Lower lobe of right lung (tissue), 2 donors: ENCODE measurements around the gene ACRBP. TPM values are rescaled to one million over a fixed set of nuclear protein-coding genes. Genes with fewer than 3 reads are reported as not detected.
A peak's percentile ranks its signal among the peaks of the same experiment; 100 is the strongest.

Experiments
- ATAC-seq, 2 donors: fragments of 200-7000 bp; cut with Tn5 transposase; one replicate each; pipeline ENCODE4 v1.9.1; 2020 to 2022; ENCODE audit warnings: mild to moderate bottlenecking in 2 of 2, moderate library complexity in 2 of 2
- DNase-seq: peaks from one replicate; pipeline ENCODE4 v3.0.0-alpha.2; 2020
- H3K27ac ChIP-seq: fragments of 200-600 bp; one replicate; pipeline ENCODE4 v1.8.0; 2022
- H3K27me3 ChIP-seq: fragments of 200-600 bp; one replicate; pipeline ENCODE4 v1.8.0; 2022; ENCODE audit warnings: low read depth
- H3K36me3 ChIP-seq: fragments of 200-600 bp; one replicate; pipeline ENCODE4 v1.8.0; 2022; ENCODE audit warnings: mild to moderate bottlenecking
- H3K4me1 ChIP-seq: fragments of 200-600 bp; one replicate; pipeline ENCODE4 v1.8.0; 2022
- H3K4me3 ChIP-seq: fragments of 200-600 bp; one replicate; pipeline ENCODE4 v1.8.0; 2022; ENCODE audit warnings: mild to moderate bottlenecking
- H3K9me3 ChIP-seq: fragments of 200-600 bp; one replicate; pipeline ENCODE4 v1.8.0; 2022
- intact Hi-C: fragments of 100-400 bp; cut with DNase I; formaldehyde crosslinking; loops from one replicate; pipeline ENCODE4 v1.11.0; 2022
- total RNA-seq: library from RNA; stranded (reverse); fragmentation: NEBNext Ultra II Directional; extraction: Animal tissue kit (Norgen Biotek cat#: 25700); gene quantifications from one replicate; pipeline ENCODE4 v1.2.1, GENCODE V29; 2021
- TF ChIP-seq, protein P1 (sequence below): fragments of 200-600 bp; IDR thresholded peaks from one replicate; pipeline ENCODE4 v1.8.0; 2022; ENCODE audit warnings: antibody characterized with exemption, mild to moderate bottlenecking
- donor health status: DM: no; HTN: yes; CAD: no; lungs with severe emphysema.

Gene ACRBP
- total RNA-seq, 1 donor from 2014 or later, result 7.2 TPM

DNA sequence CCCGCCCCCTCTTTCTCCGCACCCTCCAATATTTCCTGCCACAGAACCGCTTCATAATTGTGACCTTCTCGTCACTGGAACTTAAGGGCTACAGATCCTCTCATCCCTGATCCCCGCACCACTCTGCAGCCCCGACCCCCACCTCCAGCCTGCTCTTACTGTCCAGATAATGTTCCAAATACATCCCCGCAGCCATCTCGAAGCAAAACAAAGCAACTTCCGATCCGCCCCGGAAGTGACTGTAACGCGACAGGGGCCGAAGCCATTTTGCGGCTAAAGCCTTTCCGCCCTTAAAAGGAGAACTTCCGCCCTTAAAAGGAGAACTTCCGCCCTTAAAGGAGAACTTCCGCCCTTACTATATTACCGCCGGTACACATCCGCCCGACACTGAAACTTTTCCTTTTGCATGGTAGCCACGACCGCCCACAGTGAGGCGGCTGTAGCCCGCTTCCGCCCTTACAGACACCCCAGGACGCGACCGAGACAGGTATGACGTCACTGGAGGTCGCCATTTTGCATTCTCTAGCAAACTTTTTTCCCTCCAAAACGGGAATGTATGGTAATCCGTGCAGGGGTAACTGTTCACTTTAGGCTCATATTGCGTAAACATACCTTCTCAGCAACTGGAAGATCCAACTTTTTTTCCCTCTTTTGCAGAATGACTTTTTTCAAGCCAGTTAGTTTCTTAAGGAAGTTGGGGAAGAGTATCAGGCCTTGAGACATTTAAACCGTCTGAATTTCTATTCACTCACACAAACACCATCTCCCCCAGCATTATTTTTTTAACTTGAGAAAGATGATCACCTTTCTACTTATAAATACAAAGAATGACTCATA, 15.9 kb upstream of the ACRBP start, which contains the start of gene ING4:
TSS of gene ING4 (minus strand) at position 214 of the 837 bp plus-strand sequence. CDS start at position 196, 18 bp downstream.
- Histone ChIP-seq H3K36me3 (peaks cover 39% of the 10 kb centered on the region), H3K27ac (peak within 1 kb of the TSS; percentile 74), H3K9me3 (no peaks in the 10 kb centered on the region), H3K4me3 (peak within 1 kb of the TSS; percentile 67), H3K27me3 (no peaks in the 10 kb centered on the region), H3K4me1 (peaks cover 12% of the 10 kb centered on the region)
- TF ChIP-seq, protein P1, sequence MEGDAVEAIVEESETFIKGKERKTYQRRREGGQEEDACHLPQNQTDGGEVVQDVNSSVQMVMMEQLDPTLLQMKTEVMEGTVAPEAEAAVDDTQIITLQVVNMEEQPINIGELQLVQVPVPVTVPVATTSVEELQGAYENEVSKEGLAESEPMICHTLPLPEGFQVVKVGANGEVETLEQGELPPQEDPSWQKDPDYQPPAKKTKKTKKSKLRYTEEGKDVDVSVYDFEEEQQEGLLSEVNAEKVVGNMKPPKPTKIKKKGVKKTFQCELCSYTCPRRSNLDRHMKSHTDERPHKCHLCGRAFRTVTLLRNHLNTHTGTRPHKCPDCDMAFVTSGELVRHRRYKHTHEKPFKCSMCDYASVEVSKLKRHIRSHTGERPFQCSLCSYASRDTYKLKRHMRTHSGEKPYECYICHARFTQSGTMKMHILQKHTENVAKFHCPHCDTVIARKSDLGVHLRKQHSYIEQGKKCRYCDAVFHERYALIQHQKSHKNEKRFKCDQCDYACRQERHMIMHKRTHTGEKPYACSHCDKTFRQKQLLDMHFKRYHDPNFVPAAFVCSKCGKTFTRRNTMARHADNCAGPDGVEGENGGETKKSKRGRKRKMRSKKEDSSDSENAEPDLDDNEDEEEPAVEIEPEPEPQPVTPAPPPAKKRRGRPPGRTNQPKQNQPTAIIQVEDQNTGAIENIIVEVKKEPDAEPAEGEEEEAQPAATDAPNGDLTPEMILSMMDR, result no peak
- intact Hi-C loops, result no loop called here
- DNase-seq (peak; percentile 98), ATAC-seq (peak; percentile 100)

DNA sequence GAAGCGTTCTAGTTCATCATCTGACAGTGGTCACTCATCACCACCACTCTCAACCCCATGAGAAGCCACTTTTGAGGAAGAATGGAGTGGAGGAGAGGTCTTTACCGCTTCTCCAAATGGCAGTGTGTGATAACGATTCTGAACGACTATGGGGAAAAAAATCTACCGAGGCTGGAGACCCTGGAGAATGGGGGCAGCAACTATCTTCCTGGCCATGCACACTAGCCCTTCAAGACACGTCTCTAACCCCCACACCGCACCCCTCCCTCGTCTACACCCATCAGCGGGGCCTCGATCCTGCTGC, 15.3 kb upstream of the ACRBP start:
- peak overlapping the region; percentile 67 for H3K4me3 ChIP-seq
- H3K4me1 ChIP-seq, result peaks cover 12% of the 10 kb centered on the region
- H3K27ac ChIP-seq, result peak overlapping the region; percentile 74
- peaks cover 37% of the 10 kb centered on the region for H3K36me3 ChIP-seq
- H3K27me3 ChIP-seq, result no peaks in the 10 kb centered on the region
- intact Hi-C loops, result no loop called here
- DNase-seq, result no peak
- H3K9me3 ChIP-seq, result no peaks in the 10 kb centered on the region
- TF ChIP-seq, protein P1, result no peak
- ATAC-seq, result peak; percentile 57 to 60

DNA sequence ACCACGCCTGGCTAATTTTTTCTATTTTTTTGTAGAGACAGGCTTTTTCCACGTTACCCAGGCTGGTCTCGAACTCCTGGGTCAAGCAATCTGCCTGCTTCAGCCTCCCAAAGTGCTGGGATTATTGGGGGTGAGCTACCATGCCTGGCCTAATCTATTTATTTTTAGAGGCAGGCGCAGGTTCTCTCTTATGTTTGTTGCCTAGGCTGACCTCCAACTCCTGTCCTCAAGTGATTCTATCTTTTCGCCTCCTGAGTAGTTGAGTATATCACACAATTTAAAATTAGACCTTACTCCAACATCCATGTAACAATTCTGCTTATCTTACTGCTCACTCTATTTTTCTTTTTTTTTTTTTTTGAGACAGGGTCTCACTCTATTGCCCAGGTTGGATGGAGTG, 6.8 kb upstream of the ACRBP start:
- intact Hi-C loops, result no loop called here
- Histone ChIP-seq H3K36me3 (peaks cover 95% of the 10 kb centered on the region), H3K4me1 (no peaks in the 10 kb centered on the region), H3K27ac (no peak overlapping the region), H3K9me3 (no peaks in the 10 kb centered on the region), H3K4me3 (no peak overlapping the region), H3K27me3 (no peaks in the 10 kb centered on the region)
- no peak for DNase-seq
- ATAC-seq, result no peak
- TF ChIP-seq, protein P1, result no peak

DNA sequence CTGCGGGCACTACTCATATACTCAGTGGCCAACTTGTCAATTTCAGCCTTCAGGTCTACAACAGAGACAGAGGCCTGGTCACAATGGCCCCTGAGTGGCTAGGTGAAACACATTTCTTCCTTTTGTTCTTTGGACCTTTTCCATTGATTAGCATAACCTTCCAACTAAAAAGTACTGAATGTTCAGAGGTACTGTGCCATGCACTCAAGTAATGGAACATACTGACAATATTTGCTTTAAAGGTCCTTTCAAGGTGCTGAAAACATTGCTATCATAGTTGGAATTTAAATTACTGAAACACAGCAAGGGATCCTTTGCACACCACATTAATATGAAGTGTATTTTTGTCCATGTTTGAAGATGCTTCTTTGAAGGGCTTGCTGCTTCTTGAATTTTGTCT, 6.1 kb upstream of the ACRBP start:
- DNase-seq (no peak), ATAC-seq (no peak)
- Histone ChIP-seq H3K4me3 (no peak overlapping the region), H3K4me1 (no peaks in the 10 kb centered on the region), H3K27me3 (no peaks in the 10 kb centered on the region), H3K36me3 (peaks cover 95% of the 10 kb centered on the region), H3K9me3 (no peaks in the 10 kb centered on the region), H3K27ac (no peak overlapping the region)
- TF ChIP-seq, protein P1, result no peak
- intact Hi-C loops, result no loop called here

DNA sequence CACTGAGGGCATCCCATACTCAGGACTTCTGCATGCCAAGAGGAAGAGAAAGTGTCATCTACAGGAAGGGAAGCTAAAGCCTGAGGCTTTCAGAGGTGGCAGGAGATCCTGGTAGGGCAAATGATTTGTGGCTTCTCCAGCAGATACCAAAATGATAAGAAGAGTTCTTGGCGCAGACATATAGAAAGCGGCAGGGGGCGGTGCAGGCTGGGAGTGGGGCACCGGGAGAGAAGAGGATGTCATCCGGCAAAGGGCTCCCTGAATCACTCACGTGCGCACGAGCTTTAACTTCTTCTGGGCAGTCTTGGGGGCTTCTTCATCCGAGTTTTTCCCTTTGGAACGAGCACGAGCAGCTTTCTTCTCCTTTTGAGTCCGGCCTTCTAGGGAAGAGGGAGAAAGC, 5.2 kb upstream of the ACRBP start:
- no peak for ATAC-seq
- no peaks in the 10 kb centered on the region for H3K9me3 ChIP-seq
- H3K27ac ChIP-seq, result no peak overlapping the region
- H3K36me3 ChIP-seq, result peaks cover 92% of the 10 kb centered on the region
- TF ChIP-seq, protein P1, result no peak
- no peak overlapping the region for H3K4me3 ChIP-seq
- H3K27me3 ChIP-seq, result no peaks in the 10 kb centered on the region
- peak; percentile 13 for DNase-seq
- no peaks in the 10 kb centered on the region for H3K4me1 ChIP-seq
- intact Hi-C loops, result no loop called here
